HepG2 (cell line): Measurements from ENCODE around the gene SEC14L1. TPM values are rescaled to one million over a fixed set of nuclear protein-coding genes. Genes with fewer than 3 reads are reported as not detected.

ENCODE experiments used
- FOXP4 ChIP-seq: sonication (generic); formaldehyde crosslinking; IDR thresholded peaks from 2 replicates; pipeline ENCODE4 v1.4.0; 2020; ENCODE audit warnings: missing genetic modification reagents
- HNF4A ChIP-seq: sonication (generic); formaldehyde crosslinking; IDR thresholded peaks from 2 replicates; pipeline ENCODE4 v1.4.0; 2020; ENCODE audit warnings: missing genetic modification reagents
- HOMEZ ChIP-seq: IDR thresholded peaks from 2 replicates; pipeline ENCODE4 v1.6.1; 2016; ENCODE audit warnings: low read depth
- NBN ChIP-seq: fragments of 450-650 bp; conservative IDR thresholded peaks from 2 replicates; pipeline ENCODE4 v1.6.1; 2017
- POLR2G ChIP-seq: fragments of 200-400 bp; formaldehyde crosslinking; IDR thresholded peaks from 2 replicates; pipeline ENCODE4 v1.6.1; 2018; ENCODE audit warnings: mild to moderate bottlenecking, low read depth, low read length, moderate library complexity
- RERE ChIP-seq: IDR thresholded peaks from 2 replicates; pipeline ENCODE4 v1.6.1; 2016; ENCODE audit warnings: low read depth, missing genetic modification reagents, missing compliant biosample characterization
- TEAD3 ChIP-seq: optimal IDR thresholded peaks from 2 replicates; pipeline ENCODE3; 2016; ENCODE audit warnings: borderline replicate concordance
- TFAP4 ChIP-seq: sonication (generic); IDR thresholded peaks from 2 replicates; pipeline ENCODE4 v1.6.1; 2016; ENCODE audit warnings: low read depth, borderline replicate concordance
- ZNF580 ChIP-seq: IDR thresholded peaks from 2 replicates; pipeline ENCODE4 v1.6.1; 2016; ENCODE audit warnings: low read depth, borderline replicate concordance
- ZNF614 ChIP-seq: IDR thresholded peaks from 2 replicates; pipeline ENCODE4 v1.6.1; 2018; ENCODE audit warnings: missing biosample characterization, missing genetic modification reagents, inconsistent platforms, borderline replicate concordance
- polyA plus RNA-seq, 8 experiments: library from polyadenylated mRNA; depleted of rRNA in 3 of 8; stranded (reverse) in 7 of 8; unstranded in 1 of 8; fragments of >200 nt; fragmentation: Illumina TruSeq in 4 of 8; extraction: Trizol in 4 of 8; gene quantifications; 2 replicates each; pipeline versions ENCODE4 v1.2.1 to v1.2.3, GENCODE V29; 2011 to 2016; ENCODE audit warnings: low read depth in 4 of 8, missing spikeins in 1 of 8, mixed read lengths in 1 of 8; ENCODE audit not compliant: insufficient read depth in 1 of 8
- total RNA-seq, 5 experiments: library from RNA; depleted of rRNA; stranded (reverse); fragments of >200 nt; fragmentation: Illumina TruSeq; extraction: Trizol; gene quantifications; 2 replicates each; pipeline ENCODE4 v1.2.3, GENCODE V29; 2016; ENCODE audit warnings: low read depth in 1 of 5
- TF ChIP-seq, protein P1 (sequence below): sonication (generic); formaldehyde crosslinking; conservative IDR thresholded peaks from 2 replicates; pipeline ENCODE4 v1.4.0; 2020; ENCODE audit warnings: mild to moderate bottlenecking, missing genetic modification reagents, moderate library complexity
- TF ChIP-seq, protein P2 (sequence below): sonication (generic); formaldehyde crosslinking; IDR thresholded peaks from 2 replicates; pipeline ENCODE4 v1.4.0; 2020; ENCODE audit warnings: missing genetic modification reagents, borderline replicate concordance

SEC14L1 gene
- total and polyA plus RNA-seq, 2 of the 13 experiments (the other 11 are each of a cell fraction or from before 2014, with no cell fraction given) = 26.3 to 43.9 TPM

GRCh38 chr17:77119668-77120301 lies 21.0 kb upstream of the SEC14L1 start (continued):
- TF ChIP-seq RERE (CRISPR knock-in tag) (0 out of 2 replicates have a peak, but pooled peaks have one; percentile 36), HOMEZ (CRISPR knock-in tag) (peak; percentile 17; the same call in 1 of the 2 replicates), ZNF580 (CRISPR knock-in tag) (no peak), FOXP4 (CRISPR knock-in tag) (peak; percentile 45; the same call in 1 of the 2 replicates), TEAD3 (CRISPR knock-in tag) (peak; percentile 97), NBN (no peak), POLR2G (no peak), HNF4A (peak; percentile 70), TFAP4 (0 out of 2 replicates have a peak, but pooled peaks have one; percentile 16), ZNF614 (CRISPR knock-in tag) (peak; percentile 39; the same call in 1 of the 2 replicates)
- TF ChIP-seq, protein P1, sequence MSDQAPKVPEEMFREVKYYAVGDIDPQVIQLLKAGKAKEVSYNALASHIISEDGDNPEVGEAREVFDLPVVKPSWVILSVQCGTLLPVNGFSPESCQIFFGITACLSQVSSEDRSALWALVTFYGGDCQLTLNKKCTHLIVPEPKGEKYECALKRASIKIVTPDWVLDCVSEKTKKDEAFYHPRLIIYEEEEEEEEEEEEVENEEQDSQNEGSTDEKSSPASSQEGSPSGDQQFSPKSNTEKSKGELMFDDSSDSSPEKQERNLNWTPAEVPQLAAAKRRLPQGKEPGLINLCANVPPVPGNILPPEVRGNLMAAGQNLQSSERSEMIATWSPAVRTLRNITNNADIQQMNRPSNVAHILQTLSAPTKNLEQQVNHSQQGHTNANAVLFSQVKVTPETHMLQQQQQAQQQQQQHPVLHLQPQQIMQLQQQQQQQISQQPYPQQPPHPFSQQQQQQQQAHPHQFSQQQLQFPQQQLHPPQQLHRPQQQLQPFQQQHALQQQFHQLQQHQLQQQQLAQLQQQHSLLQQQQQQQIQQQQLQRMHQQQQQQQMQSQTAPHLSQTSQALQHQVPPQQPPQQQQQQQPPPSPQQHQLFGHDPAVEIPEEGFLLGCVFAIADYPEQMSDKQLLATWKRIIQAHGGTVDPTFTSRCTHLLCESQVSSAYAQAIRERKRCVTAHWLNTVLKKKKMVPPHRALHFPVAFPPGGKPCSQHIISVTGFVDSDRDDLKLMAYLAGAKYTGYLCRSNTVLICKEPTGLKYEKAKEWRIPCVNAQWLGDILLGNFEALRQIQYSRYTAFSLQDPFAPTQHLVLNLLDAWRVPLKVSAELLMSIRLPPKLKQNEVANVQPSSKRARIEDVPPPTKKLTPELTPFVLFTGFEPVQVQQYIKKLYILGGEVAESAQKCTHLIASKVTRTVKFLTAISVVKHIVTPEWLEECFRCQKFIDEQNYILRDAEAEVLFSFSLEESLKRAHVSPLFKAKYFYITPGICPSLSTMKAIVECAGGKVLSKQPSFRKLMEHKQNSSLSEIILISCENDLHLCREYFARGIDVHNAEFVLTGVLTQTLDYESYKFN = peak; percentile 44; the same call in 1 of the 2 replicates
- TF ChIP-seq, protein P2, sequence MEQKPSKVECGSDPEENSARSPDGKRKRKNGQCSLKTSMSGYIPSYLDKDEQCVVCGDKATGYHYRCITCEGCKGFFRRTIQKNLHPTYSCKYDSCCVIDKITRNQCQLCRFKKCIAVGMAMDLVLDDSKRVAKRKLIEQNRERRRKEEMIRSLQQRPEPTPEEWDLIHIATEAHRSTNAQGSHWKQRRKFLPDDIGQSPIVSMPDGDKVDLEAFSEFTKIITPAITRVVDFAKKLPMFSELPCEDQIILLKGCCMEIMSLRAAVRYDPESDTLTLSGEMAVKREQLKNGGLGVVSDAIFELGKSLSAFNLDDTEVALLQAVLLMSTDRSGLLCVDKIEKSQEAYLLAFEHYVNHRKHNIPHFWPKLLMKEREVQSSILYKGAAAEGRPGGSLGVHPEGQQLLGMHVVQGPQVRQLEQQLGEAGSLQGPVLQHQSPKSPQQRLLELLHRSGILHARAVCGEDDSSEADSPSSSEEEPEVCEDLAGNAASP = peak; percentile 39; the same call in 1 of the 2 replicates
